GM12873 (cell line): Measurements from ENCODE around the gene NPLOC4.

ENCODE experiments used
- CTCF ChIP-seq: IDR thresholded peaks from 2 replicates; pipeline ENCODE4 v1.5.1; 2012; ENCODE audit warnings: low read depth, mild to moderate bottlenecking, moderate library complexity, low read length, control low read depth; ENCODE audit not compliant: insufficient read depth; ENCODE audit errors: missing control alignments

Gene NPLOC4

GRCh38 chr17:81589612-81590011 lies 47.3 kb downstream of the NPLOC4 start:
- TF ChIP-seq CTCF = no peak

- no peak for TF ChIP-seq CTCF
Observed at GRCh38 chr17:81586096-81586495, 50.8 kb downstream of the NPLOC4 start.

GRCh38 chr17:81583589-81584342 lies 53.1 kb downstream of the NPLOC4 start:
- no peak for TF ChIP-seq CTCF

- no peak for TF ChIP-seq CTCF
Observed at GRCh38 chr17:81582749-81583148, 54.2 kb downstream of the NPLOC4 start.

GRCh38 chr17:81582341-81582740 lies 54.6 kb downstream of the NPLOC4 start:
- no peak for TF ChIP-seq CTCF

GRCh38 chr17:81581758-81582157 lies 55.2 kb downstream of the NPLOC4 start:
- TF ChIP-seq CTCF = no peak

- no peak for TF ChIP-seq CTCF
Observed at GRCh38 chr17:81580481-81580880, 56.4 kb downstream of the NPLOC4 start.
